MM.1S (cell line): ENCODE results near the gene MFF.

Experiments
- CTCF ChIP-seq: fragments of 300-600 bp; sonication (generic); IDR thresholded peaks from 2 replicates; pipeline ENCODE4 v1.5.1; 2016; ENCODE audit warnings: antibody characterized with exemption, low read length, mixed read lengths
- EZH2phosphoT487 ChIP-seq: fragments of 300-600 bp; sonication (generic); IDR thresholded peaks from 2 replicates; pipeline ENCODE4 v1.6.1; 2018; ENCODE audit warnings: antibody characterized with exemption, low read length

GRCh38 chr2:227366769-227367426 lies 41.8 kb downstream of the MFF start:
- TF ChIP-seq CTCF (no peak), EZH2phosphoT487 (no peak)
